ENCODE results near the gene BAIAP3.

The BAIAP3 gene

GRCh38 chr16:1371054-1371978 is 37.9 kb downstream of the BAIAP3 start:
- no peak for DNase-seq

DNA sequence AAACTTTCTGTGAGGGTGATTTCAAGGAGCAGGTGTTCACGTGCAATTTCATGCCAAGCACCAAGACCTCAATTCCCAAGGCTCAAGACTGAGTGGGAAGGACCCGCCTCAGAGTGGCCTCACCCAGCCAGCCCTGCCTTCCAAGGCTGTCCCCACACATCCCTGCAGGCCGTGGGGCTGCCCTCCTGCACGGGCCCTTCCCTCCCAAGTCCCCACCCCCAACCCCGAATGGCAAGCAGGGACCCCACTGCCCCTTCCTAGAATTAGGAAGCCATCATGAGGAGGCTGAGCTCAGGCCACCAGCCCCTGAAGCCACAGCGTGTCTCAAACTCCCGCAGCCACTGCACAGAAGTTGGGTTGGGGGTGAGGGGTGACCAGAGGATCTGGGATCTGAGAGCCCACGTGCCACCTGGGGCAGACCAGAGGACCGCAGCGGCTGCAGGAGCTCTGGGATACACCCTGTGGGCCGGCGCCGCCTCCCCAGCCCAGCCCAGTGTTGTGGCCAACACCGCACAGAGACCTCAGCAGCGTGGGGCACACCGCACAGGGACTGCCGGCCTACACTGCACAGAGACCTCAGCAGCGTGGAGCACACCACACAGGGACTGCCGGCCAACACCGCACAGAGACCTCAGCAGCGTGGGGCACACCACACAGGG is 39.0 kb downstream of the BAIAP3 start:
- DNase-seq, result no peak

GRCh38 chr16:1374418-1375297 is 41.2 kb downstream of the BAIAP3 start:
- DNase-seq, result no peak

GRCh38 chr16:1375298-1375640 is 41.8 kb downstream of the BAIAP3 start:
- DNase-seq, result no peak

DNA sequence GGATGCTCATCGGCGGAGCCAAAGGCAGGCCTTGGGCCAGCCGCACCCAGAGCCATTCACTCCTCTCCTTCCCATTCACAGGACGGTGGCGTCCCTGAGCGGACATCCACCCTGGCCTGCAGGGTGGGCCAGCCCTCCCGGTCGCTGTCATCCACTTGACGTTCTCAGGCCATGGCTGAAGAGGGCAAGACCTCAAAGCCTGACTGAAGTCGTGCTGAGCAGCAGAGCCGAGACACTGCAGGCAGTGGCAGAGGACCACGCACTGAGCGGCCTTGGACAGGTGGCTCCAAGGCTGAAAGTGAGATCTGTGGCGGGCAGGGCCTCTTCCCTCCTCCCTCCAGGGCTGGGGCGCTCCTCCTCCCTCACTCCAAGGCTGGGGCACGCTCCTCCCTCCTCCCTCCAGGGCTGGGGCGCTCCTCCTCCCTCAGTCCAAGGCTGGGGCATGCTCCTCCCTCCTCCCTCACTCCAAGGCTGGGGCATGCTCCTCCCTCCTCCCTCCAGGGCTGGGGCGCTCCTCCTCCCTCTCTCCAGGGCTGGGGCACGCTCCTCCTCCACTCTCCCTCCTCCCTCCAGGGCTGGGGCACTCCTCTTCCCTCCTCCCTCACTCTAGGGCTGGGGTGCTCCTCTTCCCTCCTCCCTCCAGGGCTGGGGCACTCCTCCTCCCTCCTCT is 42.4 kb downstream of the BAIAP3 start:
- no peak for DNase-seq

- no peak for DNase-seq
Observed at GRCh38 chr16:1377406-1378010, 44.1 kb downstream of the BAIAP3 start.

DNA sequence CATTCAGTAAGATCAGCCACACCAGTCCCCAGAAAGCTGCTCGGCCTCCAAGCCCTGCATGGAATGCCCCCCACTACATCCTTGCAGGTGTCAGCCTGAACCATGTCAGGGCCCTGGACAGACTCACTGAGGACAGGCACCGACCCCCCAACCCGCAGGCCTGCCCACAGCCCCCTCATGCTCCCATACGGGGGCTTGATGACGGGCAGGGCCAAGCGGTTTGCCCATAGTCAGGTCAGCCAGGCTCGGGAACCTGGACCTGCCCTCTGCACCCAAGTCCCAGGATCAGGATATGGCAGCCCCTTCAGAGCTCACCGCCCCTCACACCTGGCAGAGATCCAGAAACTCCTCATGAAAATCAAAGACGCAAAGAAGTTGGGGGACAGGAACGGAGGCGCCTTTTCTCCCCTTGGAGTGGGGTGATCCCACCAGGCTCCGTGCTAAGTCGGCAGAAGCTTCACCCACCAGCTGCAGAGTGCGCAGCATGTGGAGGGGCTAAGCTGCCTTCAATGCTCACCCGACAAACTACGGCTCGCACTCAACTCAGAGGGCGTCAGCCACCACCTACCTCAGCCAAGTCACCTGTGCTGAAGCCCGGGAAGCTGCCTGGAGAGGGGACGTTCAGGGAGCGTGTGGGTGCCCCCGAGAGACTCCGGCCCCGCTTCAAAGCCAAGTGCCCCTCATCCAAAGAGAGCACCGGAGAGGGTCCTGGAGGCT is 44.8 kb downstream of the BAIAP3 start:
- no peak for DNase-seq

- DNase-seq, result peak; percentile 88
Observed at GRCh38 chr16:1378804-1379303, 45.4 kb downstream of the BAIAP3 start.

- DNase-seq, result peak; percentile 93
Observed at GRCh38 chr16:1379304-1380076, 46.0 kb downstream of the BAIAP3 start.

- DNase-seq, result no peak
Observed at GRCh38 chr16:1380195-1380594, 46.8 kb downstream of the BAIAP3 start.

GRCh38 chr16:1381612-1382406 is 48.4 kb downstream of the BAIAP3 start:
- DNase-seq, result no peak

DNA sequence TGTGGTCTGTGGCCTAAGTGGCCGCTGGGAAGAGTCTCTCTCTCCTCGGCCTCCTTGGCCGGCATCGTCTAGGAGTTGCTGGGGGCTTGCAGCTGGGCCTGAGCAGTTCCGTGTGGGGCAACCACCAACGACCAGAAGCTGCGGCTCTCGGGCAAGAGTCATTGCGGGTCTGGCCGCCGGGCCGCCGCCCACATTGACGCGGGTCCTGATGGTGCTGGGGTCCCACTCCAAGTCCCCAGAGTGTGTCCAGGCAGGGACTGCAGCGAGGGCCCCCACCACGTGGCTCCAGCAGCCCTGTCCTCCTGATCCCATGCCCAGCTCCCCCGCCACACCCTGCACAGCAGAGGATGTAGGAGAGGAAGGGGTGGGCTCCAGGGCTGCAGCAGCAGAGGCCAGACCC is 50.1 kb downstream of the BAIAP3 start:
- no peak for DNase-seq

DNA sequence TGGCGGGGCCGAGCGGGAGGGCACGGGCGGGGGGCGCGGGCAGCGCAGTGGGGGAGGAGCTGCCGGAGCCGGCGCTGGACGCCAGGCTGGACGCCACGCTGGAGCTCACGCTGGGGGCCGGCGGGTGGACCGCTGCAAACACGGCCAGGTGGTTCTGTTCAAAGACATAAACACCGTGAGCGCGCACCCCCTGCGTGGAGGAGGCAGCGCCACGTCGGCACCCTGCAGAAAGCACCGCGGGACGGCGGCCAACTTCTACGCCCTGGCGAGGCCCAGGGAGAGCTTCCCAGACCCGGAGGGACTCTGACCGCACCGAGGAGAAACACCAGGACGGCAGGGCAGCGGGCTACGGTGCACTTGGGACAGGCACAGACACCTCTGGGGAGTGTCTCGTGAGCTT is 51.8 kb downstream of the BAIAP3 start:
- no peak for DNase-seq

- DNase-seq, result no peak
Observed at GRCh38 chr16:1387331-1387730, 53.9 kb downstream of the BAIAP3 start.

DNA sequence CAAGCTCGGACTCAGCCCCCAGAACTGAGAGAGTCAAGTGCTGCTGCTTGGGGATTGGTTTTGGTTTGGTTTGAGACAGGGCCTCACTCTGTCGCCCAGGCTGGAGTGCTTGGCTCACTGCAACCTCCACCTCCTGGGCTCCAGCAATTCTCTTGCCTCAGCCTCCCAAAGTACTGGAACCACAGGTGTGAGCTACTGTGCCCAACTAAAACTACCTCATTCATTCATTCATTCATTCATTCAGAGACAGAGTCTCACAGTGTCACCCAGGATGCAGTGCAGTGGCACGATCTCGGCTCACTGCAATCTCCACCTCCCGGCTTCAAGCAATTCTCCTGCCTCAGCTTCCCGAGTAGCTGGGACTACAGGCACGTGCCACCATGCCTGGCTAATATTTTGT is 56.3 kb downstream of the BAIAP3 start:
- DNase-seq, result no peak

DNA sequence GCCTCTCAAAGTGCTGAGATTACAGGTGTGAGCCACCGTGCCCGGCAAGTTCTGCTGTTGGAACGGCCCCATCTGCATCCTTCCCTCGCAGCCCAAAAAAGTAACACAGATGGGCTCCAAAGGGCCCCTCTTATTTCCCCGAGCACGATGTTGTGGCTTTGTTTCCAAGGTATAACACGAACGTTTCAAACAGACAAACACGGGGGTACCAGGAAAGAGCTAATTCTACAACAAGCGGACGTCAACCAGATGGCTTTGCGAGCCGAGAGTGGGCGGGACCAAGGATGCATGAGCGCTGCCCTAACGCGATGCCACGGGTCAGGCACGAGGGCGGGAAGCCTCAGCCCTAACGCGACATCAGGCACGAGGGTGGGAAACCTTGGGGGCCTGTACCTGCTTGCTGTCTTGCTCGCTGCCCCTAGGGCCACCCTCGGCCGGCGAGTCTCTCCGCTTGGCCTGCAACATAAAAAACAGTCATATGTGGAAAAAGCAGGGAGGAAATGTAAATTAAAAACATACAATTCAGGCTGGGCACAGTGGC is 56.9 kb downstream of the BAIAP3 start:
- DNase-seq, result no peak

GRCh38 chr16:1392826-1393225 is 59.4 kb downstream of the BAIAP3 start:
- DNase-seq, result no peak

- DNase-seq, result no peak
Observed at GRCh38 chr16:1393613-1394176, 60.2 kb downstream of the BAIAP3 start.

- DNase-seq, result no peak
Observed at GRCh38 chr16:1394367-1394951, 61.0 kb downstream of the BAIAP3 start.
